Measurements from ENCODE around the gene FES.
A peak's percentile ranks its signal among the peaks of the same experiment; 100 is the strongest.

Gene FES

GRCh38 chr15:90933301-90933700 is 49.0 kb downstream of the FES start:
- DNase-seq: no peak

GRCh38 chr15:90934256-90934948 is 50.1 kb downstream of the FES start:
- peak; percentile 63 to 92 (median 80) for DNase-seq

GRCh38 chr15:90934949-90935751 is 50.8 kb downstream of the FES start, which contains the start of gene UNC45A:
UNC45A (plus strand) TSS chr15:90935285; CDS start chr15:90935325, 40 bp downstream.
- peak; percentile 90 to 95 (median 93) for DNase-seq

GRCh38 chr15:90936823-90937222 is 52.5 kb downstream of the FES start:
- no peak for DNase-seq

GRCh38 chr15:90938261-90938660 is 54.0 kb downstream of the FES start:
- no peak for DNase-seq

- no peak for DNase-seq
Measured at GRCh38 chr15:90939756-90940155, 55.5 kb downstream of the FES start.

- no peak for DNase-seq
Measured at GRCh38 chr15:90941038-90941437, 56.7 kb downstream of the FES start.

- DNase-seq: no peak
Measured at GRCh38 chr15:90942354-90943120, 58.2 kb downstream of the FES start.

- DNase-seq: no peak
Measured at GRCh38 chr15:90945091-90945490, 60.8 kb downstream of the FES start.

All from T-helper 2 cell (primary cell).